CD14-positive monocyte (primary cell): ENCODE measurements around the gene IGF1R. TPM values are rescaled to one million over a fixed set of nuclear protein-coding genes. Genes with fewer than 3 reads are reported as not detected.

ENCODE experiments used
- DNase-seq, 3 donors: peaks; one replicate each; pipeline ENCODE4 v3.0.0-alpha.2; 2011 to 2022
- H2AFZ ChIP-seq: 2 replicates; pipeline ENCODE4 v1.6.0; 2012; ENCODE audit warnings: mild to moderate bottlenecking, low read depth, low read length, inconsistent platforms; ENCODE audit not compliant: insufficient read depth, poor library complexity, severe bottlenecking
- H3K27ac ChIP-seq, 2 donors: 1 replicate in 1 of 2; 2 replicates in 1 of 2; pipeline ENCODE4 v1.5.1; 2012 to 2013; ENCODE audit warnings: low read length in 2 of 2, control low read depth in 1 of 2, inconsistent platforms in 1 of 2, low read depth in 1 of 2, mild to moderate bottlenecking in 1 of 2
- H3K27me3 ChIP-seq, 2 donors: one replicate each; pipeline versions ENCODE4 v1.6.0 to v1.6.1; 2011 to 2013; ENCODE audit warnings: low read length in 2 of 2; ENCODE audit not compliant: control insufficient read depth in 2 of 2, insufficient read depth in 2 of 2
- H3K36me3 ChIP-seq, 2 donors: replicated peaks in 1 of 2; 1 replicate in 1 of 2; 2 replicates in 1 of 2; pipeline versions ENCODE4 v1.5.1 to v1.6.1; 2012 to 2013; ENCODE audit warnings: low read length in 2 of 2, control low read depth in 1 of 2, inconsistent platforms in 1 of 2, mild to moderate bottlenecking in 1 of 2; ENCODE audit not compliant: insufficient read depth in 2 of 2, control insufficient read depth in 1 of 2
- H3K4me1 ChIP-seq, 2 donors: 1 replicate in 1 of 2; 2 replicates in 1 of 2; pipeline versions ENCODE4 v1.5.1 to v1.6.1; 2012 to 2013; ENCODE audit warnings: low read length in 2 of 2, control low read depth in 1 of 2, inconsistent platforms in 1 of 2, mild to moderate bottlenecking in 1 of 2, moderate library complexity in 1 of 2; ENCODE audit not compliant: insufficient read depth in 2 of 2, control insufficient read depth in 1 of 2
- H3K4me2 ChIP-seq: replicated peaks from 2 replicates; pipeline ENCODE3; 2012; ENCODE audit warnings: low read length, moderate library complexity, mild to moderate bottlenecking; ENCODE audit not compliant: poor library complexity, severe bottlenecking; ENCODE audit errors: extremely low read depth
- H3K4me3 ChIP-seq, 3 experiments: fragments of 200-600 bp in 1 of 3; sonication (generic) in 1 of 3; replicated peaks in 1 of 3; 1 replicate in 2 of 3; 2 replicates in 1 of 3; pipeline ENCODE4 v1.5.1; 2011 to 2013; ENCODE audit warnings: low read length in 3 of 3, mild to moderate bottlenecking in 3 of 3, control low read depth in 2 of 3, low read depth in 2 of 3, inconsistent platforms in 1 of 3, moderate library complexity in 1 of 3
- H3K79me2 ChIP-seq: 2 replicates; pipeline ENCODE4 v1.6.0; 2012; ENCODE audit warnings: mild to moderate bottlenecking, control low read depth, inconsistent platforms, low read length, moderate library complexity; ENCODE audit not compliant: insufficient read depth
- H3K9ac ChIP-seq: 2 replicates; pipeline ENCODE4 v1.6.0; 2017; ENCODE audit warnings: low read length, mild to moderate bottlenecking; ENCODE audit not compliant: insufficient read depth, poor library complexity, severe bottlenecking
- H3K9me3 ChIP-seq, 2 donors: replicated peaks in 1 of 2; 1 replicate in 1 of 2; 2 replicates in 1 of 2; pipeline versions ENCODE4 v1.5.1 to v1.6.1; 2012 to 2013; ENCODE audit warnings: low read length in 2 of 2, control low read depth in 1 of 2; ENCODE audit not compliant: control insufficient read depth in 1 of 2, insufficient read depth in 1 of 2
- H4K20me1 ChIP-seq: 2 replicates; pipeline ENCODE4 v1.6.0; 2012; ENCODE audit warnings: mild to moderate bottlenecking, low read length, control low read depth, moderate library complexity; ENCODE audit not compliant: insufficient read depth
- H3K27ac Mint-ChIP-seq, 7 donors: one replicate each; pipeline ENCODE4 v1.8.0; 2020; ENCODE audit warnings: mild to moderate bottlenecking in 7 of 7, mixed read lengths in 7 of 7, moderate library complexity in 6 of 7, inconsistent platforms in 2 of 7
- H3K27me3 Mint-ChIP-seq, 3 donors: one replicate each; pipeline ENCODE4 v1.8.0; 2021 to 2022; ENCODE audit warnings: low read depth in 3 of 3, mild to moderate bottlenecking in 3 of 3, mixed read lengths in 3 of 3, moderate library complexity in 3 of 3, inconsistent platforms in 1 of 3
- H3K36me3 Mint-ChIP-seq, 2 donors: one replicate each; pipeline ENCODE4 v1.8.0; 2020; ENCODE audit warnings: mixed read lengths in 2 of 2, inconsistent platforms in 1 of 2, mild to moderate bottlenecking in 1 of 2
- H3K4me1 Mint-ChIP-seq: one replicate; pipeline ENCODE4 v1.8.0; 2020; ENCODE audit warnings: mild to moderate bottlenecking, mixed read lengths
- H3K4me3 Mint-ChIP-seq, 2 donors: one replicate each; pipeline ENCODE4 v1.8.0; 2020; ENCODE audit warnings: mild to moderate bottlenecking in 2 of 2, mixed read lengths in 2 of 2, moderate library complexity in 1 of 2
- H3K9me3 Mint-ChIP-seq, 7 donors: one replicate each; pipeline ENCODE4 v1.8.0; 2020 to 2022; ENCODE audit warnings: mixed read lengths in 7 of 7, mild to moderate bottlenecking in 6 of 7, moderate library complexity in 6 of 7, inconsistent platforms in 2 of 7
- WGBS: methylation state at CpG from one replicate; pipeline ENCODE4 v1.1.5; 2013; ENCODE audit warnings: missing lambda C conversion rate; ENCODE audit not compliant: insufficient coverage; 5-methylcytosine and 5-hydroxymethylcytosine counted together
- intact Hi-C, 2 donors: fragments of 100-400 bp; cut with micrococcal nuclease; formaldehyde crosslinking; loops; one replicate each; pipeline versions ENCODE4 v1.15.0 to v1.15.1; 2023
- polyA plus RNA-seq, 3 donors: library from polyadenylated mRNA; depleted of rRNA in 1 of 3; unstranded in 2 of 3; stranded (reverse) in 1 of 3; fragments of 300-500 nt in 2 of 3; fragments of >200 nt in 1 of 3; fragmentation: Illumina TruSeq in 2 of 3; gene quantifications; 1 replicate in 2 of 3; 2 replicates in 1 of 3; pipeline ENCODE4 v1.2.3, GENCODE V29; 2012 to 2021
- TF ChIP-seq, protein P1 (sequence below): fragments of 200-600 bp; IDR thresholded peaks from one replicate; pipeline ENCODE4 v1.8.0; 2022; ENCODE audit warnings: antibody characterized with exemption, mild to moderate bottlenecking

The IGF1R gene
- polyA plus RNA-seq, 3 donors = 0.35 to 4.9 (median 0.67) TPM

DNA sequence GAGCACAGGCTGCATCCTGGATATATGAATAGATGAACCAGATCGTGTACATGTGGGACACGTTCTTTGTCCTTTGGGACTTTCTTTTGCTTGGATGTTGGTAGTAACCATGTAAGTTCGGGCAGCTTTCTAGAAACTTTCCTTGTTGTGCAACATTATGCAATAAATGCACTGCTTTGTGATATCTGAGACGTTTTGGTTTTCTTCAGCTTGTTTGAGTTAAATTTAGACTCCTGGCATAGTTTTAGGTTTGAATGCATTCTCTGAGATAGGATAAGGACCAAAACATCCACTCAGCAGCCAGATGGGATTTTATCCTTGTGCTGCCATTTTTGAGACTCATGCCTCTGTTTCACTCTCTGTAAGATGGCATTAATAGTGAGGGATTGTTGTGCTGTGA, 158.9 kb downstream of the IGF1R start:
- H3K4me3 ChIP-seq = no peak overlapping the region
- Mint-ChIP-seq H3K4me3 (no peak overlapping the region), H3K4me1 (peaks cover 14% of the 10 kb centered on the region), H3K36me3 (peaks cover 0 to 2% of the 10 kb centered on the region in 2 donors), H3K27me3 (peaks cover 0 to 4% (median 0%) of the 10 kb centered on the region in 3 donors), H3K27ac (no peak overlapping the region), H3K9me3 (peaks cover 0 to 13% (median 5%) of the 10 kb centered on the region in 7 donors)
- intact Hi-C loops = no loop called here
- peaks cover 50% of the 10 kb centered on the region for H3K79me2 ChIP-seq
- H3K4me1 ChIP-seq = peaks cover 8 to 10% of the 10 kb centered on the region in 2 donors
- no peaks in the 10 kb centered on the region for H3K36me3 ChIP-seq
- H3K9me3 ChIP-seq = peaks cover 0 to 3% of the 10 kb centered on the region in 2 donors
- H3K4me2 ChIP-seq = no peak overlapping the region
- peak in 1 of 3 donors; percentile 12 for DNase-seq
- WGBS = 28% methylated on average over 4 of the region's 4 CpGs
- TF ChIP-seq, protein P1, sequence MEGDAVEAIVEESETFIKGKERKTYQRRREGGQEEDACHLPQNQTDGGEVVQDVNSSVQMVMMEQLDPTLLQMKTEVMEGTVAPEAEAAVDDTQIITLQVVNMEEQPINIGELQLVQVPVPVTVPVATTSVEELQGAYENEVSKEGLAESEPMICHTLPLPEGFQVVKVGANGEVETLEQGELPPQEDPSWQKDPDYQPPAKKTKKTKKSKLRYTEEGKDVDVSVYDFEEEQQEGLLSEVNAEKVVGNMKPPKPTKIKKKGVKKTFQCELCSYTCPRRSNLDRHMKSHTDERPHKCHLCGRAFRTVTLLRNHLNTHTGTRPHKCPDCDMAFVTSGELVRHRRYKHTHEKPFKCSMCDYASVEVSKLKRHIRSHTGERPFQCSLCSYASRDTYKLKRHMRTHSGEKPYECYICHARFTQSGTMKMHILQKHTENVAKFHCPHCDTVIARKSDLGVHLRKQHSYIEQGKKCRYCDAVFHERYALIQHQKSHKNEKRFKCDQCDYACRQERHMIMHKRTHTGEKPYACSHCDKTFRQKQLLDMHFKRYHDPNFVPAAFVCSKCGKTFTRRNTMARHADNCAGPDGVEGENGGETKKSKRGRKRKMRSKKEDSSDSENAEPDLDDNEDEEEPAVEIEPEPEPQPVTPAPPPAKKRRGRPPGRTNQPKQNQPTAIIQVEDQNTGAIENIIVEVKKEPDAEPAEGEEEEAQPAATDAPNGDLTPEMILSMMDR = no peak
- peaks cover 44% of the 10 kb centered on the region for H4K20me1 ChIP-seq
- H2AFZ ChIP-seq = no peak overlapping the region
- H3K27me3 ChIP-seq = no peaks in the 10 kb centered on the region
- peak overlapping the region in 1 of 2 donors; percentile 12 for H3K27ac ChIP-seq
- H3K9ac ChIP-seq = no peak overlapping the region

DNA sequence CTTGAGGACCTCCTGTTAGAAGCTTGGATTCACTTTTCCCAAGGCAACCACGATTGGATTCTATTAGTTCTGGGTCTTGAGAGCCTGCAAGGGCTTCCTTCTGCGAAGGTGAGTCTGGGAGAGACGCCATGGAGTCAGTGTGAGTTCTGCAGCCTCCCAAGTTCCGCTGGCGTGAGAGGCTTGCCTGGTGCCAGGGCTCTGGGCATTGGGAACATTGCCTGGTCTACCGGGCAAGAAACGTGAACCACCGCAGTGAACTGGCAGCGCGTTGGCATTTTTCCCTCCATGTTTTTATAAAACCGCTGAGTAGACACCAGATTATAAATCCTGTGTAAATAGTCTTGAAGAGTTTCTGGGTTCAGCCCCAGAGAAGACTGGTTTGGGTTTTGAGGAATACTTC, 160.9 kb downstream of the IGF1R start:
- WGBS = 90% methylated on average over 6 of the region's 11 CpGs
- H3K27ac Mint-ChIP-seq = no peak overlapping the region

More for the DNA sequence above, 160.9 kb downstream of the IGF1R start:
- no peak overlapping the region for H3K4me3 ChIP-seq
- peaks cover 8 to 10% of the 10 kb centered on the region in 2 donors for H3K4me1 ChIP-seq
- no peak overlapping the region for H3K4me2 ChIP-seq
- no peak overlapping the region for H2AFZ ChIP-seq
- peaks cover 38% of the 10 kb centered on the region for H3K79me2 ChIP-seq
- H3K9me3 ChIP-seq = peaks cover 0 to 3% of the 10 kb centered on the region in 2 donors
- no peak for DNase-seq
- H3K27ac ChIP-seq = no peak overlapping the region
- H4K20me1 ChIP-seq = peaks cover 39% of the 10 kb centered on the region
- H3K4me1 Mint-ChIP-seq = peaks cover 20% of the 10 kb centered on the region
- H3K36me3 Mint-ChIP-seq = peaks cover 0 to 2% of the 10 kb centered on the region in 2 donors
- TF ChIP-seq, protein P1 = no peak
- no peaks in the 10 kb centered on the region for H3K27me3 Mint-ChIP-seq
- no peaks in the 10 kb centered on the region for H3K36me3 ChIP-seq
- H3K27me3 ChIP-seq = no peaks in the 10 kb centered on the region
- peaks cover 0 to 14% (median 7%) of the 10 kb centered on the region in 7 donors for H3K9me3 Mint-ChIP-seq
- no peak overlapping the region for H3K9ac ChIP-seq
- intact Hi-C loops = no loop called here
- no peak overlapping the region for H3K4me3 Mint-ChIP-seq
